Stimulated activated CD4-positive, alpha-beta T cell treated with anti-CD3 and anti-CD28 coated beads, Interleukin-1b, Interleukin-23, amount 100 ng/mL, for 48 hours (primary cell): ENCODE data around the gene RBM17.
"Not testable (repeated sequence)": the region's sequence is repeated elsewhere in the genome, so short reads cannot be mapped to it uniquely, and the experiment has no call there.

Experiments
- DNase-seq: peaks from one replicate; pipeline ENCODE4 v3.0.0-alpha.2; 2020

RBM17 gene

DNA sequence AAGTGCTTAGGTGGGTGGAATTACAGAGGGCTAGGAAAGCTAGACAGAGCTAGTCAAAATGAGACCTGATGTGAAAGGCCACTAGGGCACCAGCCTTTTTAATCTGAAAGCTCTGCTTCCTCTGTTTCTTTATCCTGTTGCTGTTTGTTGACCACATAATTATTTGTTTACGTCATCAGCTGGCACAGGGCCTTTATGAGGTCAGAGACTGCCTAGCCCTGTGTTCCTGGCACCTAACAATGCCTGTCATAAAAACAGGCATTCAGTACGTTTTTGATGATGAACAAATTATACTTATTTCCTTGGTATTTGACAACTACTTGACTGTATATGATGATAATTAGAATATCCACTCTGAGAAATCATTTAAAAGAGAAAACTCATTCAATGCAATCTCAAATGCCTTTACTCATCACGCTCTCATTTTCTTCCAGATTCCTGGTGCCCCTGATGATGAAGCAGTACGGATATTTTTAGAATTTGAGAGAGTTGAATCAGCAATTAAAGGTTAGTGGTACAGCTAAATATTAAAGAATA lies 26.0 kb downstream of the RBM17 start:
- DNase-seq = no peak

DNA sequence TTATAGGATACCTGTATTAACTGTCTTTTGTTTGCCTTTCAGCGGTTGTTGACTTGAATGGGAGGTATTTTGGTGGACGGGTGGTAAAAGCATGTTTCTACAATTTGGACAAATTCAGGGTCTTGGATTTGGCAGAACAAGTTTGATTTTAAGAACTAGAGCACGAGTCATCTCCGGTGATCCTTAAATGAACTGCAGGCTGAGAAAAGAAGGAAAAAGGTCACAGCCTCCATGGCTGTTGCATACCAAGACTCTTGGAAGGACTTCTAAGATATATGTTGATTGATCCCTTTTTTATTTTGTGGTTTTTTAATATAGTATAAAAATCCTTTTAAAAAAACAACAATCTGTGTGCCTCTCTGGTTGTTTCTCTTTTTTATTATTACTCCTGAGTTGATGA lies 26.6 kb downstream of the RBM17 start:
- no peak for DNase-seq

GRCh38 chr10:6115824-6116350 lies 27.1 kb downstream of the RBM17 start:
- DNase-seq = no peak

- DNase-seq = no peak
Measured at GRCh38 chr10:6116806-6117205, 28.0 kb downstream of the RBM17 start.

GRCh38 chr10:6117711-6118110 lies 28.9 kb downstream of the RBM17 start:
- DNase-seq = no peak

- DNase-seq = peak; percentile 44
Measured at GRCh38 chr10:6119423-6119822, 30.6 kb downstream of the RBM17 start.

- DNase-seq = no peak
Measured at GRCh38 chr10:6119962-6120361, 31.1 kb downstream of the RBM17 start.

GRCh38 chr10:6120691-6121090 lies 31.9 kb downstream of the RBM17 start:
- no peak for DNase-seq

DNA sequence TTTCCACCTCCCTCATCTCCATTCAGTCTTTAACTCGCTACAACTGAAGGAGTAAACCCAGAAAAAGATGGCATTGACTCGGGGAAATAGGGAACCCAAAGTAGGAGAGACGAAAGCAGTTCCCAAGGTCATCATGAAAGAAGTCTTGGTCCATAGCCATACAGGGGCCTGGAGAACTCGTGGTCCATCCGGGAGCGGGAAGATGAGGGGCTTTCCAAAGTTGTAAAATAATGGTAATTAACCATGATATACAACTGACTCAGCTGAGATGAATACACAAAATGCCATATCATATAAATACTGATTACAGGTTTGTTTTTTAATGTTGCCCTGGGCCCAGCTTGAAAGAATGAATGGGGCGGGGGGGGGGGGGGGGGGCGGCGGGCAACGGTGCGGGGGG lies 32.3 kb downstream of the RBM17 start:
- no peak for DNase-seq

DNA sequence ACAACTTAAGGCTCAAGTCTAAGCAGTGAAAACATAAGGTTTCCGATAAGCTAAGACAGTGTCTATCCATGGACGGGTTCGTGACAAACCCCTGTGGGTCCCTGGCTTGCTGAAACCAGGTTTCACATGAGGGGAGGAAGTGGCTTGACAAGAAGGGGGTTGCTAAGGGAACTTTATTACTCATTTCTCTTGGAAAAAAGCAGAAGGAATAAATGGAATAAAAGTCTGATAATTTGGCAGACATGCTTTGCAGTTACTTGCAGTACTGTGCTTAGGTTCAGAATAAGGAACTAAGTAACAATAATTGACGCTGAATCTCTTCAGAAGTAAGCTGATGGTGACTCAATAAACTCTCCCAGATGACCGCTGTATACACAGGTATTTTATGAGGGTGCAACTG lies 34.7 kb downstream of the RBM17 start:
- no peak for DNase-seq

DNA sequence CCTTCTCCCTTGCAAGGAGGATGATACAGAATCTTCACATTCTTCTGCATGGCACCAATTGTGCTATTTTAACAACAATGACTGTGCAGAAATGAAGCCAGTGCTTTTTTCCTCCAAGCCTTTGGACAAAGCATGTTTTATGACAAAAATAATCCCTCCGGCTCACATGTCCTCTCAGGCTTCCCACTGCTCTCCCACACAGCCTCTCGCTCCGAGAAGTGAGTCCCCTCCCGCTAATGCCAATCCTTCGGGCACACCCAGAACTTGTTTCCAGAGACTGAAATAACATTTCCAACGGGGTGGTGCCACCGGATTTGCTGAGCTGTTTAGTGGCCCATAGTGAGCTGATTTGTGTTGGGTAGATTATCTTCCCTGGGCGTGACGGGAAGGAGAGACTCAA lies 35.8 kb downstream of the RBM17 start:
- DNase-seq = no peak

GRCh38 chr10:6127461-6127860 lies 38.6 kb downstream of the RBM17 start:
- not testable (repeated sequence) for DNase-seq

- DNase-seq = no peak
Measured at GRCh38 chr10:6128087-6128486, 39.3 kb downstream of the RBM17 start.

GRCh38 chr10:6128591-6129251 lies 39.9 kb downstream of the RBM17 start:
- DNase-seq = no peak

GRCh38 chr10:6130848-6131470 lies 42.1 kb downstream of the RBM17 start:
- DNase-seq = no peak

DNA sequence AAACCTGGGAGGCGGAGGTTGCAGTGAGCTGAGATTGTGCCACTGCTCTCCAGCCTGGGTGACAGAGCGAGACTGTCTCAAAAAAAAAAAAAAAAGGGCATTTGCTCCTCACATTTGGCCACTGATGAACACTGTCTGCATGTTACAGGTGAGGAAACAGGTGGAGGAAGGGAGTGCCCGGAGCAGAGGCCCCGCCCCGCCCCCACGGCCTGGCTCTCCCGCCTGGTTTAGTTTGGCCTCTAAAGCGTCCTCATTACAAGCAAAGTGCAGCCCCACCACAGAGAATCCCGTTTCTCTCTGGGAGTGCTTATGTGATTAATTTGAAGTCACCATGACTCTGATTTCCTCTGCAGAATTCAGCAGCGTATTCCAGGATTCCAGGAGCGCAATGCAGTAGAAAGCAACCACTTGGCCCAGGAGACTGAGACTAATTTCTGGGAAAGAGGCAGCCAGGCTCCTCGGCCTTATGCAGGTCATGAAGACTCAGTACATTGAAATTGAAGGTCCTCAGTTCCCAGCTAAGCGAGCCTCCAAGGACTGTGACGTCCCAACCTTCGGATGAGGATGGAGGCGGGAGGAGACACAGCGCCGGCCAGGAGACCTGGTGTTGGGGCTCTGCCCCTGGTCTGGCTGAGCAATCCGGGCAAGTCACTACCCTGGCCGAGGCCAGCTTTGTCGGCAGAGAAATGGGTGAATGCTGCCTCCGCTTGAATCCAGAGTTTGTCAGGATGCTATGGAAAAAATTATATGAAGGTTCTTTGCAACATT lies 44.7 kb downstream of the RBM17 start:
- no peak for DNase-seq

GRCh38 chr10:6134099-6134823 lies 45.4 kb downstream of the RBM17 start:
- DNase-seq = no peak

- no peak for DNase-seq
Measured at GRCh38 chr10:6135039-6135438, 46.2 kb downstream of the RBM17 start.

GRCh38 chr10:6135589-6136168 lies 46.8 kb downstream of the RBM17 start:
- DNase-seq = no peak

DNA sequence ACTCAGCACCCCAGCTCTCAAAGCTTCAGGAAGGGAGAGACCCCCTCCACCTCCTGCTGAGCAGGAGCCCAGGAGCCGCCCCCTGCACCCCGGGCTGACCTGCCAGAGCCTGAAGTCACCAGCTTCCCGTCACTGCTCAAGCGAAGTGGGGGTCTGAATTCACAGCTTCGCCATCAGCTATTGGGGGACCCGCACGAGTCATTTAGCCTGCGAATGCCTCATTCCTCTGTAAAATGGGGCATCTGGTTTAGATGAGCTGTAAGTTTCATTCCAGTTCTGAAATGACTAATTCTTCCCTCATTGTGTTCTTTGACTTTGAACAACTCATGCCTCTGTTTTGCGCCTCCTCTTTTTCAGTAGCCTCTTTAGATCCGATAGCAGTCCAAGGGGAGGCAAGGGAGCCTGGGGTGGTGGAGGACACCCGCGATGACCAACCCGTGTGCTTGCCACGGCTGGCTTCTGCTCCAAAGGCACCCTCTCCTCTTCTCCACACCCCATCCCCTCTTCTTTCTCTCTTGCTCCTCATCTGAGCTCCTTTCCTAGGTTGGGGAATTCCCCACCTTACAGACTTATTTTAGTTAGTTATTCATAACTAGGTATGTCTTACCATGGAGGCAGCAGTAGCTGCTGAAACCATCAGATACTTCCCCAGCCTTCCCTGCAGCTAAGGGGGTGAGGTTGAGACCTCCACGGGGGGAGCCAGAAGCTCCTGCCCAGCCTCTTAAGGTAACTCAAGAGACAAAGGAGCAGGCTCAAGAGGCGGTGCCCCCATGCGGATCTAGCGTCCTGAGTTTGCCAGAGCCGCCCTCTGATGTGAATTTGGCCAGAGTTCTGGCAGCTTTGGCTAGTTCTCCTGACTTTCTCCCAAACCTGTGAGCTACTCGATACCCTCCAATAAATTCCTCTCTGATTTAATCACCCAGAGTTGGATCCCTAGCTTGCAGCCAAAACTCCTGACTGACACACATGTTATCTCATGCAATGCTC lies 47.7 kb downstream of the RBM17 start:
- DNase-seq = peak; percentile 77

GRCh38 chr10:6138456-6138855 lies 49.6 kb downstream of the RBM17 start:
- no peak for DNase-seq
